ENCODE measurements around the gene CELF2.

CELF2 gene

GRCh38 chr10:11004144-11005077, 13.3 kb upstream of the CELF2 start:
- DNase-seq: no peak

DNA sequence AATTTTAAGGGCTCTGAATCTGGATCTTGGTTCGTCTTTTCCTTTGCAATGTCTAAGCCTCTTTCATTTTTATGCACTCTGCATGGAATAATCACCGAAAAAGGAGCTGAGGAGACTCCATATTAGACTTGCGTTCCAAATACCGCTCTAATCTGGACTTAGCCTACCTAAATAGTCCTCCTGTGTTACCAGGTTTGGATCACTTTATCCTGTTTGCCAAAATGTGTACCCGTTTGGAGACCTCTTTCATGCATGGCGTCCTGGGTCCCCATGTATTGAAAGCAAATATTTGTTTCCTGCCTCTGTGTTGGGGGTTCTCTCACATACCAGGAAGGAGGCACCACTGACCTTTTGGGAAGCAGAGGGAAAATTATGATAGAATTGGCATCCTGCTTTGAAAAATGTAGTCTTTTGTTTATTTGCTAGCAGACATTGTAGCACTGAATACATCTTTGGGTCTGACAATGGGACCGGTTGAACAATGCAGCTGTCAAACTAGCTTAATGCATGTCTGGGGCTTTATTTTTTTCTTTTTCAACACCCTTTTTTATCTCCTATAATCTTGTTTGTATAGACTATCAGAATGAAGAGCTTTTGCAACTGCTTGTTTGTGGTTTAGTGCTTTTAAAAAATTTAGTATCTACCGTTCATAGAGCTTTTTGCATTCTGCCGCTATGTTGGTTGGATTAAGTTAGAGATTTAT, 11.8 kb upstream of the CELF2 start:
- no peak for DNase-seq

DNA sequence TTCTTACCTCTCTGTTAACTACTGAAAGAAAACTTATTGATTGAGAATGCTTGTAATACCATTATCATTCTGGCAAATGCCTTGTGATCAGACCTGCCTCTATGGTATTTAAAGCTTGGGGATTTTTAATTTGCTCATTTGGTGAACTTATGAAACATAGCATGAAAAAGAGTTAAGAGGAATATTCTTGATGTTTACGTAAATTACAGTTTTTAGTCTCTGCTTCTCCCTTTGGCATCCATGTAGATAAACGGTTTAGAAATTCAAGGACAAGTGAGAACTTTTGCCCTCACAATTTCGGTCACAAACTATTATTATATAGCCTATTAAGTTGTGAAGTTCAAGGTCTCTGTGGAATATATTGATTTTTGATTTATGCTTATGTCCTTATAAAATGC, 11.2 kb upstream of the CELF2 start:
- no peak for DNase-seq

DNA sequence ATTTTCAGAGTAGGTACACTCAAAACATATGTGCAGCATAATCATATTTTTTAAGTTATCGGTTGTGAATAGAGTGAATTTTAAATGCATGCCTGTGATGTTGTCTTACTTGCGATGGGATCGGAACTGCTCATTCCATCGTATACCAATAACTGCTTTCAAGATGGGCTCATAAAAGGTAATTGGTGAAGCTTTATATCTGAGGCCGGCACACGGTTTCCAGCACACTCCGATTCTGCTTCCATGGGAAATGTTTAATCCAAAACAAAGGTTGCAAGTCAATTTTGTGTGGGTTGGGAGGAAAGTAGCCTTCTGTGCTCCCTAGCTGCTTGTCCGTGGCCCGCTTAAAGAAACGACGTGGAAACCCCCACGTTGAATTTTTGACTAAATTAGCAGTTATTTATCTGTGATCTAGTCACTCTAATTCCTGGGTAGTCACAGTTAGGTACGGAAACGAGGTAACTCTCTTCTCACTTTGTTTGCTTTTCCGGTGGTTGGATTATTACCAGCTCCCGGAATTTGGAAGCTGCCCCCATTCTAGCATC, 10.1 kb upstream of the CELF2 start:
- DNase-seq: no peak

DNA sequence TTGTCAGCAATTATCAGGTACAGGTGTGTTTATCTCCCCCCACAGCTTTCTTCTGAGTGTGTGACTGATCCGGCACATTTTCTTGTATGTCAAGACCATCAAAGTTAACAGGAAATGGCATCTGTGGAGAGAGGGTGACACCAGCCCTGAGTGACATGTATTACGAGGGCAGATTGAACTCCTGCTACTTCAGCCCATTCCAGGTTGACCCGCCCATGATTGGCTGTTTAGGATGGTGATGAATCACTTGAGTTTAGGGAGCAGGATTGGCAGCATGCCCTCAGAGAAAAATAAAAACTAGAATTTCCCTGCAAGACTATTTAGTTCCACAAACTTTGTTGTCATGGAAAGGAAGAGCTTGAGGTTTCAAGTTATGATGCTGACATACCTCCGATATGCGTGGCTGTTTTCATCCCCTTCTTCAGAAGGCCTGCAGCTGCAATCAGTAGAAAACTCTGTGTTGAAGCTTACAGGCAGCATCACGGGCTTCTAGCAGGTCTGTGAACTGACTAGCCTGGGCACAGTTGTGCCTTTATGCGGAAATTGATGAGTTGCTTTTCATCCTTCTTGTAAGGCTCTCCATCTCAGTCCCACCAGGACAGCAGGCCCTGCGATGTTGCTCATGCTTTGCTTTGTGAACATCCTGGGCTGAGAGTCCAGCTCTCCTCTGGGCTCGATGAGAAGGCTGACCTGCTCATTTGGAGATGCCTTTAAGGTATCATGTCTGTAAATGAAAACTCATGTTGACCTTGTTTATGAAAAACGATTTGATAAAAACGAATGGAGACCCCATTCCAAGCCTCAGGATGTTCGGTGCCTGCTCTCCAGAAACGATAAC, 8.0 kb upstream of the CELF2 start:
- DNase-seq: no peak

DNA sequence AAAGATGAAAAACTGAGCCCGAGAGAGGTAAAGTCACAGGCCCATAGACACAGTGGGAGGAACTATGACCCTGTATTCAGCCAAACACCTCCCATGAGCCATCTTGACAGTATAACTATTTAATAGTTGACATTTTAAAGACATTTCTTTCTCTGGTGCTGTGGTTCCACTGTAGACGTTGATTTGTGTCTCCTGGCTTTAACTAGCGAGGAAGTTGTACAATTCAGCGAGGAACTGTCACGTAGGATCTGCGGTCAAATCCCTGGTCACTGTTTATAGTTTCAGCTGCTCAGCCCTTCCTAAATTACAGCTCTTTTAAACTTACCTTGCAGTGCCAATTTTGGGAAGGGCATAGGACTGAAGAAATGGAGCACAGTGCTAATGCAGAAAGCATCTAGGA, 7.1 kb upstream of the CELF2 start:
- no peak for DNase-seq

DNA sequence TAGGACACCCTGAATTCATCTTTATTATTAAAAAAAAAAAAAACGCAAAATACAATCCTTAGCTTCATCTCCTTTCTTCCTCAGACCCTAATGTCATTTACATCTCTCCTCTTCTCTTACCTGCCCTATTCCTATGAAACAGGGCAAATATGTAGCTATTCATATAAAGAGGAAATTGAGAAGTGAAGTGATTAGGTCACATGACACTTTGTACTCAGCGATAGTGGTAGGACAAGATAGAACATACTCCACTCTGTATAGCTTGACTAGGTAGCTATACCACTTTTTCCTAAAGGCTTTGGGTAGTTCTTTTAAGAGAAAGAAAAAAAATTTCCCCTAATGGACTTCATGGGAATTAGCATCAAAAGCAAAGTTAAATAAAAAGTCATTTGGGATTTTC, 6.2 kb upstream of the CELF2 start:
- DNase-seq: no peak

- no peak for DNase-seq
Measured at GRCh38 chr10:11011984-11012383, 5.7 kb upstream of the CELF2 start.

GRCh38 chr10:11012421-11013295, 5.0 kb upstream of the CELF2 start:
- no peak for DNase-seq

GRCh38 chr10:11013836-11014235, 3.8 kb upstream of the CELF2 start:
- DNase-seq: no peak

- no peak for DNase-seq
Measured at GRCh38 chr10:11014671-11015445, 2.8 kb upstream of the CELF2 start.

DNA sequence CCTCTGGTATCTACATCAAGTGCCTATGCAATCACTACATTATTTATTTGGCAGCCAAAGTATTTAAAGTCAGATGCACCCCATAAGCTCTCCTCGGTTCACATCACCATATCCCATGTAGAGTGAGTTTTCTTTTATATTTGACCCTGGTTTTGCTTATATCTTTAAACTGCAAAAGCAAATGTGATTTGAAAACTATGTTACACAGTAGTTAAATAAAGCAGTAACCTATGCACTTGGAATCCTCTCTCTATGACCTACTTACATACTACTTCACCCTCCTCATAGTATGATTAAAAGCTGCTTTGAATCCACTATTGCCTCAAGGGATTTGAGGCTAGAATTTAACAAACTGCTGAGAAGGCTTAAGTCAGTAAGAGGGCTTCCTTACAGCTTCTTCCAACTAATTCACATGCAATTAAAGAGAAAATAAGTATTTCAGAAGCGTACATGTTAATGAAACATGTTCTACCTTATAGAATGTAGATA, 2.2 kb upstream of the CELF2 start:
- DNase-seq: no peak

GRCh38 chr10:11017000-11017569, 587 bp upstream of the CELF2 start:
- no peak for DNase-seq

- no peak for DNase-seq
Measured at GRCh38 chr10:11018432-11018841, 765 bp downstream of the CELF2 start.

DNA sequence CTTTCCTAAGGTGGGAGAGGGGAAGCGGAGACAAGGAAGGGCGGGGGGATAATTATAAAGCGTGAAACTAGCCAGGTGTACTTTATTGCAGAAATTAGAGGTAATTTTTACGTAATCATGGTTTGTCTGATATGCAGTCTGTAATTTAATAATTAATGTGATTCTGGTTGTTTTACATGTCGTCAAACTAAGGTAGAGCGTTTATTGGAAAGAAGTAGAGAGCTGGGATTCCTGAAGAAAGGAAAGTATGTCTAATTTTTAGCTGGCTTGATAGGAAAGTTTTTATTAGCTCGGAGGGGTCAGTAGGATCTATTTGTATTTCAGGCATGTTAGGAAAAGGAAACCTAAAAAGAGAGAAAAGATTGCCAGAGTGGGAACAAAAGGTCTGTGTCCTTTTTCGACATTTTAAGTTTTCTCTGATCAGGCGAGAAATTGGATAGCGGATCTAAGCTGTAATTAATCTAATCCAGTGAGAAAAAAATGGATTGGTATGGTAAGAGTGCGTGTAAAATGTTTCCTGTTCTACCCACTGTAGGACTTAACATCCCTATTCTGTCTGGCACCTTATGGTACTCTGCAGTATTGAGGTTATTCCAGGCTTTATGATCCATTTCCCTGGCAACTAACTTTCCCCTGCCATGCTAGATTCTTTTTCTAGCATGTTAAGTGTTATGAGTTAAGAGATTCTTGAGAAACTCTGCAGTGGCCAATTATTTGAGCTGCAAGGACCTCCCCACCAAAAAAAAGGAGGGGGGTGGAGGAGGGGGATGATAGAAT, 1.4 kb downstream of the CELF2 start:
- no peak for DNase-seq

DNA sequence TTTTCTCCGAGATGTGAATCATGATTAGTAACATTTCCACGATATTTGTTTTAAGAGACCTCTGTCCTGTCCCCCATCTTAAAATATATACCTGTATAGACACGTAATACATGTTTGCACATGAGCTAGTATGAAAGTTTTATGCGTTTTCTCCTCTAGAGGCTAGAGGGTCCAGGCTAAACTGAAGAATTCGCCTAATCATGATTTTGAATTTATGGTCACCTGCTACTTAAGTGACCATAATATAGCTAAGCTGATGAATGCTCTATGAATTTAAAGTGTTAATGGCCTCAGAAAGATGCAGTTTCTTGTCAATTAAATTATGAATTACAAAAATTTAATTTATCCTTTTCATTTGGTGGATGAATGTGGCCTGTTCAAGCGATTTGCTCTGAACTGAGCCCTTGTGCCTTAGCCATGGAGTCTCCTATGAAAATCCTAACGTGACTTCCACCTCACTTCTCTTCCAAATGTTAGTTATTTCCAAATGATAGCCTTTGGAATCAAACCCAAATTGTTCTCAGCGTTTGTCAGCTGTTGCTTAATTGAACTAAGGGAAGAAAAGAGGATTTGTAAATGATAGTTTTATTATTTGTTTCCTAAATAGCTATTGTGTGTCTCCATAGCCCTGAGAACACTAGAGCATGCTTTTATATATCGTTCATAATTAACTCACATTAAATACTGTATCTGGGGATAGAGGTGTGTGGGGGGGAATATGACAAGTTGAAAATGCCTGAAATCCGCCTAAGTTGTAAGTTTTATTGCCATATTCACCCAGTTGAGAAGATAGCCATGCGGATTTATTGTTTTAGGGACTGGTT, 2.3 kb downstream of the CELF2 start:
- no peak for DNase-seq

GRCh38 chr10:11020548-11020942, 2.9 kb downstream of the CELF2 start:
- no peak for DNase-seq

- DNase-seq: no peak
Measured at GRCh38 chr10:11022213-11022612, 4.5 kb downstream of the CELF2 start.

All from stimulated activated CD4-positive, alpha-beta T cell treated with anti-CD3 and anti-CD28 coated beads, Interleukin-1b, Interleukin-23, amount 100 ng/mL, for 48 hours (primary cell).